HEK293T (cell line): ENCODE measurements around the gene GARNL3.

Experiments
- CTCF ChIA-PET: fragments of 350-600 bp; formaldehyde crosslinking; extraction: SDS; loops from one replicate; lab custom pipeline; 2021; ENCODE audit warnings: antibody characterized with exemption, inconsistent platforms; lab: Yijun Ruan, JAX
- POLR2A ChIA-PET: fragments of 350-600 bp; formaldehyde crosslinking; extraction: SDS; loops from one replicate; lab custom pipeline; 2020; ENCODE audit warnings: antibody characterized with exemption, inconsistent platforms; lab: Yijun Ruan, JAX
- DNase-seq: peaks from one replicate; pipeline ENCODE4 v3.0.0; 2012; ENCODE audit warnings: mixed read lengths; ENCODE audit errors: extremely low spot score
- ARNT ChIP-seq: fragments of 450-650 bp; IDR thresholded peaks from 2 replicates; pipeline ENCODE4 v1.6.1; 2017; ENCODE audit warnings: mild to moderate bottlenecking
- BHLHE40 ChIP-seq: fragments of 450-650 bp; IDR thresholded peaks from 2 replicates; pipeline ENCODE4 v1.6.1; 2016; ENCODE audit warnings: mild to moderate bottlenecking, moderate library complexity, borderline replicate concordance
- CTBP1 ChIP-seq: fragments of 450-650 bp; IDR thresholded peaks from 2 replicates; pipeline ENCODE4 v1.6.1; 2016; ENCODE audit warnings: borderline replicate concordance
- ELF4 ChIP-seq: fragments of 450-650 bp; IDR thresholded peaks from 2 replicates; pipeline ENCODE4 v1.6.1; 2017; ENCODE audit warnings: antibody characterized with exemption
- FOXA1 ChIP-seq: fragments of 450-650 bp; IDR thresholded peaks from 2 replicates; pipeline ENCODE4 v1.6.1; 2016; ENCODE audit warnings: mild to moderate bottlenecking
- FOXK2 ChIP-seq: fragments of 450-650 bp; IDR thresholded peaks from 2 replicates; pipeline ENCODE4 v1.6.1; 2016; ENCODE audit warnings: mild to moderate bottlenecking
- FOXM1 ChIP-seq: fragments of 450-650 bp; IDR thresholded peaks from 2 replicates; pipeline ENCODE4 v1.6.1; 2017; ENCODE audit warnings: mild to moderate bottlenecking, borderline replicate concordance
- HDGF ChIP-seq: fragments of 450-650 bp; IDR thresholded peaks from 2 replicates; pipeline ENCODE4 v1.6.1; 2017; ENCODE audit warnings: antibody characterized with exemption, borderline replicate concordance
- L3MBTL2 ChIP-seq: fragments of 450-650 bp; conservative IDR thresholded peaks from 2 replicates; pipeline ENCODE4 v1.6.1; 2016; ENCODE audit warnings: mild to moderate bottlenecking
- LEF1 ChIP-seq: fragments of 450-650 bp; IDR thresholded peaks from 2 replicates; pipeline ENCODE4 v1.6.1; 2017; ENCODE audit warnings: mild to moderate bottlenecking, borderline replicate concordance
- NFRKB ChIP-seq: fragments of 450-650 bp; IDR thresholded peaks from 2 replicates; pipeline ENCODE4 v1.6.1; 2016; ENCODE audit warnings: mild to moderate bottlenecking, moderate library complexity
- PKNOX1 ChIP-seq: fragments of 450-650 bp; IDR thresholded peaks from 2 replicates; pipeline ENCODE4 v1.6.1; 2016
- SP1 ChIP-seq: fragments of 450-650 bp; IDR thresholded peaks from 2 replicates; pipeline ENCODE4 v1.6.1; 2017
- SUZ12 ChIP-seq: fragments of 450-650 bp; IDR thresholded peaks from 2 replicates; pipeline ENCODE4 v1.6.1; 2016; ENCODE audit warnings: mild to moderate bottlenecking
- TARDBP ChIP-seq: fragments of 450-650 bp; IDR thresholded peaks from 2 replicates; pipeline ENCODE4 v1.6.1; 2016
- ZNF384 ChIP-seq: fragments of 450-650 bp; IDR thresholded peaks from 2 replicates; pipeline ENCODE4 v1.6.1; 2016

Gene GARNL3

GRCh38 chr9:127293767-127294166, 29.2 kb downstream of the GARNL3 start:
- POLR2A ChIA-PET: no interaction called here
- TF ChIP-seq SUZ12: no peak
- DNase-seq: no peak
- CTCF ChIA-PET: no interaction called here

- no peak for TF ChIP-seq LEF1
- no peak for TF ChIP-seq PKNOX1
- no peak for TF ChIP-seq SUZ12
- no peak for TF ChIP-seq CTBP1
- TF ChIP-seq FOXA1: no peak
- no peak for TF ChIP-seq ARNT
- no peak for TF ChIP-seq FOXM1
- no peak for TF ChIP-seq FOXK2
- TF ChIP-seq ZNF384: no peak
- no peak for TF ChIP-seq SP1
- TF ChIP-seq L3MBTL2: no peak
- TF ChIP-seq NFRKB: no peak
- TF ChIP-seq BHLHE40: no peak
- no peak for TF ChIP-seq ELF4
- TF ChIP-seq HDGF: no peak
- no peak for TF ChIP-seq TARDBP
- CTCF ChIA-PET: no interaction called here
- DNase-seq: no peak
- POLR2A ChIA-PET: no interaction called here
These were observed 30.4 kb downstream of the GARNL3 start for GRCh38 chr9:127295005-127295404.

- no peak for DNase-seq
- CTCF ChIA-PET: no interaction called here
- TF ChIP-seq L3MBTL2 (no peak), FOXM1 (no peak), HDGF (no peak), TARDBP (no peak), CTBP1 (no peak), ZNF384 (no peak), SUZ12 (no peak), PKNOX1 (no peak)
- POLR2A ChIA-PET: no interaction called here
These were observed 36.4 kb downstream of the GARNL3 start for GRCh38 chr9:127300886-127301447.

GRCh38 chr9:127303830-127304229, 39.3 kb downstream of the GARNL3 start:
- ChIA-PET POLR2A (no interaction called here), CTCF (no interaction called here)
- TF ChIP-seq SUZ12: no peak
- TF ChIP-seq SP1: no peak
- no peak for TF ChIP-seq LEF1
- TF ChIP-seq ARNT: no peak
- no peak for TF ChIP-seq PKNOX1
- TF ChIP-seq TARDBP: no peak
- no peak for TF ChIP-seq BHLHE40
- no peak for TF ChIP-seq L3MBTL2
- TF ChIP-seq HDGF: no peak
- TF ChIP-seq FOXA1: no peak
- TF ChIP-seq ZNF384: no peak
- TF ChIP-seq NFRKB: no peak
- TF ChIP-seq FOXM1: no peak
- DNase-seq: no peak

GRCh38 chr9:127305206-127305837, 40.7 kb downstream of the GARNL3 start:
- POLR2A ChIA-PET: interaction anchor here (0.6 kb wide), 1 partner anchor 9 kb away, joined by 4 read pairs; no protein-coding TSS in a partner anchor
- CTCF ChIA-PET: no interaction called here
- DNase-seq: no peak
- TF ChIP-seq BHLHE40 (no peak), HDGF (no peak), ELF4 (no peak), FOXA1 (no peak), NFRKB (no peak), PKNOX1 (no peak), FOXK2 (no peak), CTBP1 (no peak), ARNT (no peak), ZNF384 (no peak), L3MBTL2 (no peak), FOXM1 (no peak), TARDBP (no peak), LEF1 (no peak), SP1 (no peak)

GRCh38 chr9:127305838-127306226, 41.3 kb downstream of the GARNL3 start:
- POLR2A ChIA-PET: interaction anchor here (0.6 kb wide), 1 partner anchor 9 kb away, joined by 4 read pairs; no protein-coding TSS in a partner anchor
- TF ChIP-seq SP1 (no peak), PKNOX1 (no peak), FOXM1 (no peak), ELF4 (no peak), SUZ12 (no peak), CTBP1 (no peak), NFRKB (no peak), L3MBTL2 (no peak), FOXK2 (no peak), ZNF384 (no peak), LEF1 (no peak), FOXA1 (no peak), BHLHE40 (no peak)
- CTCF ChIA-PET: no interaction called here
- no peak for DNase-seq
